Measurements from ENCODE around the gene SCAMP3.

The SCAMP3 gene

GRCh38 chr1:155261852-155262673 lies at the start of gene SCAMP3:
Gene SCAMP3, minus strand, starts transcription at chr1:155262360. Its CDS starts 209 bp downstream, at chr1:155262151.
- no peak for TF ChIP-seq CTCF (conservative IDR thresholded peaks at IDR 0.05; ENCODE audit: low read depth, low read length)
- peak; percentile 99 for DNase-seq (ENCODE audit: low read depth)
- H3K4me3 ChIP-seq (ENCODE audit: low read depth, low read length): peak within 1 kb of the TSS; percentile 94

- H3K4me3 ChIP-seq (ENCODE audit: low read depth, low read length): peak overlapping the region; percentile 67
- no peak for DNase-seq (ENCODE audit: low read depth)
- no peak for TF ChIP-seq CTCF (conservative IDR thresholded peaks at IDR 0.05; ENCODE audit: low read depth, low read length)
These were observed 47.4 kb upstream of the SCAMP3 start for GRCh38 chr1:155309423-155310021.

GRCh38 chr1:155308493-155309422 lies 46.6 kb upstream of the SCAMP3 start, which contains the start of gene FDPS:
Gene FDPS, plus strand, starts transcription at chr1:155308866. Its CDS starts 924 bp downstream, at chr1:155309790.
- TF ChIP-seq CTCF (conservative IDR thresholded peaks at IDR 0.05; ENCODE audit: low read depth, low read length): no peak
- DNase-seq (ENCODE audit: low read depth): peak; percentile 100

GRCh38 chr1:155307247-155307740 lies 45.1 kb upstream of the SCAMP3 start:
- no peak overlapping the region for H3K4me3 ChIP-seq (ENCODE audit: low read depth, low read length)
- DNase-seq (ENCODE audit: low read depth): peak; percentile 59
- peak; percentile 37 for TF ChIP-seq CTCF (conservative IDR thresholded peaks at IDR 0.05; ENCODE audit: low read depth, low read length)

More at GRCh38 chr1:155308493-155309422, 46.6 kb upstream of the SCAMP3 start, which contains the start of gene FDPS:
- H3K4me3 ChIP-seq (ENCODE audit: low read depth, low read length): peak within 1 kb of the TSS; percentile 67

GRCh38 chr1:155305881-155306391 lies 43.8 kb upstream of the SCAMP3 start:
- TF ChIP-seq CTCF (conservative IDR thresholded peaks at IDR 0.05; ENCODE audit: low read depth, low read length): no peak
- DNase-seq (ENCODE audit: low read depth): no peak

GRCh38 chr1:155304558-155305063 lies 42.5 kb upstream of the SCAMP3 start:
- H3K4me3 ChIP-seq (ENCODE audit: low read depth, low read length): no peak overlapping the region
- no peak for DNase-seq (ENCODE audit: low read depth)
- no peak for TF ChIP-seq CTCF (conservative IDR thresholded peaks at IDR 0.05; ENCODE audit: low read depth, low read length)

More at GRCh38 chr1:155305881-155306391, 43.8 kb upstream of the SCAMP3 start:
- H3K4me3 ChIP-seq (ENCODE audit: low read depth, low read length): no peak overlapping the region

Data from choroid plexus epithelial cell (primary cell).